Endothelial cell of umbilical vein (primary cell): ENCODE measurements around the gene SLC5A4. TPM values are rescaled to one million over a fixed set of nuclear protein-coding genes. Genes with fewer than 3 reads are reported as not detected.

Experiments used
- BruUV-seq: library from RNA; stranded (reverse); fragments of 400-500 nt; replicated peaks from 2 replicates; lab custom pipeline; 2021; lab: Mats Ljungman, UMichigan
- CTCF ChIA-PET: fragments of 300-600, 350-600 bp; sonication (Branson Sonifier 250); formaldehyde crosslinking; loops from one replicate; lab custom pipeline; 2021; ENCODE audit warnings: antibody characterized with exemption, inconsistent platforms; lab: Charles Lee
- POLR2A ChIA-PET: fragments of 300-600, 350-600 bp; sonication (Branson Sonifier 250); formaldehyde crosslinking; loops from one replicate; lab custom pipeline; 2021; ENCODE audit warnings: antibody characterized with exemption, inconsistent platforms; lab: Charles Lee
- DNase-seq: peaks from one replicate; pipeline ENCODE4 v3.0.0-alpha.2; 2011; ENCODE audit warnings: low read depth, low spot score
- FAIRE-seq: peaks from 2 replicates; lab custom pipeline; 2011; peaks lifted over from hg19 to GRCh38; lab: Jason Lieb, UNC
- H2AFZ ChIP-seq: 2 replicates; pipeline ENCODE4 v1.6.0; 2012; ENCODE audit warnings: low read depth, low read length, control low read depth, inconsistent platforms
- H3K27ac ChIP-seq: 2 replicates; pipeline ENCODE4 v1.5.1; 2011; ENCODE audit warnings: low read depth, mild to moderate bottlenecking, control low read depth, low read length, moderate library complexity; ENCODE audit not compliant: insufficient read depth
- H3K27me3 ChIP-seq, 2 experiments: 2 replicates each; pipeline versions ENCODE4 v1.6.0 to v1.6.1; 2011; ENCODE audit warnings: low read length in 2 of 2, mixed read lengths in 1 of 2; ENCODE audit not compliant: control insufficient read depth in 2 of 2, insufficient read depth in 2 of 2
- H3K36me3 ChIP-seq, 2 experiments: 2 replicates in 1 of 2; 3 replicates in 1 of 2; pipeline ENCODE4 v1.5.1; 2011; ENCODE audit warnings: low read length in 2 of 2, mild to moderate bottlenecking in 1 of 2, moderate library complexity in 1 of 2; ENCODE audit not compliant: control insufficient read depth in 2 of 2, insufficient read depth in 2 of 2; ENCODE audit errors: extremely low read depth in 1 of 2
- H3K4me1 ChIP-seq: 3 replicates; pipeline ENCODE4 v1.5.1; 2011; ENCODE audit warnings: mild to moderate bottlenecking, low read length; ENCODE audit not compliant: control insufficient read depth, insufficient read depth; ENCODE audit errors: extremely low read depth
- H3K4me2 ChIP-seq: 2 replicates; pipeline ENCODE4 v1.6.1; 2011; ENCODE audit warnings: low read length, control low read depth, mixed read lengths; ENCODE audit not compliant: insufficient read depth
- H3K4me3 ChIP-seq, 3 experiments: fragments of 200-600 bp in 1 of 3; sonication (generic), shearing (Covaris generic) in 1 of 3; replicated peaks in 1 of 3; 2 replicates each; pipeline ENCODE4 v1.5.1; 2011 to 2016; ENCODE audit warnings: control low read depth in 3 of 3, low read length in 3 of 3, mild to moderate bottlenecking in 2 of 3, inconsistent platforms in 1 of 3, low read depth in 1 of 3, moderate library complexity in 1 of 3; ENCODE audit not compliant: insufficient read depth in 1 of 3
- H3K79me2 ChIP-seq: 2 replicates; pipeline ENCODE4 v1.6.0; 2012; ENCODE audit warnings: low read length, inconsistent platforms; ENCODE audit not compliant: control insufficient read depth, insufficient read depth
- H3K9ac ChIP-seq: replicated peaks from 2 replicates; pipeline ENCODE3; 2011; ENCODE audit warnings: low read length, control low read depth; ENCODE audit not compliant: insufficient read depth; ENCODE audit errors: extremely low read depth
- H3K9me1 ChIP-seq: replicated peaks from 3 replicates; pipeline ENCODE4 v1.6.0; 2011; ENCODE audit warnings: mild to moderate bottlenecking, low read length; ENCODE audit not compliant: control insufficient read depth, insufficient read depth; ENCODE audit errors: extremely low read depth
- H3K9me3 ChIP-seq: replicated peaks from 2 replicates; pipeline ENCODE4 v1.5.1; 2012; ENCODE audit warnings: low read length, inconsistent platforms; ENCODE audit not compliant: control insufficient read depth, insufficient read depth
- H4K20me1 ChIP-seq: replicated peaks from 2 replicates; pipeline ENCODE3; 2011; ENCODE audit warnings: mild to moderate bottlenecking, low read length; ENCODE audit not compliant: control insufficient read depth, insufficient read depth; ENCODE audit errors: extremely low read depth
- CTCF ChIP-seq, 2 donors: IDR thresholded peaks; 1 replicate in 1 of 2; 2 replicates in 1 of 2; pipeline ENCODE4 v1.5.1; 2011; ENCODE audit warnings: low read length in 2 of 2, mild to moderate bottlenecking in 2 of 2, moderate library complexity in 2 of 2, control low read depth in 1 of 2, inconsistent platforms in 1 of 2, low read depth in 1 of 2; ENCODE audit not compliant: insufficient read depth in 1 of 2; ENCODE audit errors: extremely low read depth in 1 of 2
- EZH2 ChIP-seq: IDR thresholded peaks from 2 replicates; pipeline ENCODE4 v1.6.1; 2012; ENCODE audit warnings: borderline replicate concordance, low read depth, mild to moderate bottlenecking, moderate library complexity, low read length, inconsistent platforms; ENCODE audit not compliant: severe bottlenecking
- FOS ChIP-seq: IDR thresholded peaks from 2 replicates; pipeline ENCODE4 v1.6.1; 2011; ENCODE audit warnings: mild to moderate bottlenecking, low read length, moderate library complexity, borderline replicate concordance; ENCODE audit not compliant: insufficient read depth
- GATA2 ChIP-seq: IDR thresholded peaks from 2 replicates; pipeline ENCODE4 v1.7.0; 2011; ENCODE audit warnings: low read depth, mild to moderate bottlenecking, moderate library complexity, mixed read lengths, low read length; ENCODE audit not compliant: insufficient read length, insufficient read depth
- JUN ChIP-seq: IDR thresholded peaks from 2 replicates; pipeline ENCODE4 v1.6.1; 2011; ENCODE audit warnings: borderline replicate concordance, low read depth; ENCODE audit not compliant: insufficient read length, insufficient read depth
- MAX ChIP-seq: IDR thresholded peaks from 2 replicates; pipeline ENCODE4 v1.6.1; 2011; ENCODE audit not compliant: insufficient read depth, insufficient read length
- MYC ChIP-seq: IDR thresholded peaks from one replicate; pipeline ENCODE4 v1.6.1; 2011; ENCODE audit warnings: mild to moderate bottlenecking, low read depth, low read length
- POLR2A ChIP-seq: IDR thresholded peaks from 2 replicates; pipeline ENCODE4 v1.6.1; 2012; ENCODE audit warnings: low read depth, mild to moderate bottlenecking, control low read depth, low read length
- POLR2AphosphoS5 ChIP-seq: IDR thresholded peaks from 2 replicates; pipeline ENCODE4 v1.6.1; 2012; ENCODE audit warnings: low read depth, mild to moderate bottlenecking, control low read depth, low read length, moderate library complexity; ENCODE audit not compliant: insufficient read depth
- dilution Hi-C: fragments of 300-500 bp; cut with MboI; formaldehyde crosslinking; loops from one replicate; pipeline ENCODE4 v1.15.0; 2019; ENCODE audit warnings: low sequenced_read_pairs; ENCODE audit not compliant: extremely low pct_ligation_motif_present
- intact Hi-C: fragments of 100-400 bp; cut with micrococcal nuclease; formaldehyde crosslinking; loops from one replicate; pipeline ENCODE4 v1.10.0; 2022
- polyA plus RNA-seq, 4 experiments: library from polyadenylated mRNA; depleted of rRNA in 3 of 4; stranded (reverse) in 3 of 4; unstranded in 1 of 4; fragments of >200 nt; gene quantifications; 2 replicates each; pipeline versions ENCODE4 v1.2.1 to v1.2.3, GENCODE V29; 2011 to 2012; ENCODE audit warnings: missing spikeins in 1 of 4
- total RNA-seq: library from RNA; stranded (reverse); gene quantifications from 2 replicates; pipeline ENCODE4 v1.2.3, GENCODE V29; 2021

Gene SLC5A4
- total and polyA plus RNA-seq, 2 donors (not counting 3 experiments of a cell fraction or from before 2014, with no cell fraction given) = 1.5 to 2.8 TPM

DNA sequence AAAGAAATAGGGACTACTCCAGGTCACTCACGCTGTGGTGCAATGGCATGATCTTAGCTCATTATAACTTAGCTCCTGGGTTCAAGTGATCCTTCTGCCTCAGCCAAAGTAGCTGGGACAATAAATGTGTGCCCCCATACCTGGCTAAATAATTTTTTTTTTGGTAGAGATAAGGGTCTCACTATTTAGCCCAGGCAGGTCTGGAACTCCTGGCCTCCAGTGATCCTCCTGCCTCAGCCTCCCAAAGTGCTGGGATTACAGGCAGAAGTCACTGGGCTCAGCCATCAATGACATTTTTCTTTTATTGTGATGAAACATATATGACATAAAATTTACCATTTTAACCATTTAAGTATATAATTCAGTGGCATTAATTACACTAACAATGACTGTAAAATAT, 10.6 kb downstream of the SLC5A4 start:
- ChIA-PET POLR2A (no interaction called here), CTCF (interaction anchor here (1.0 kb wide), 1 partner anchor 21 kb away, joined by 3 read pairs; no protein-coding TSS in a partner anchor)
- H3K9me1 ChIP-seq = no peaks in the 10 kb centered on the region
- DNase-seq = no peak
- dilution Hi-C loops (no loop called here), intact Hi-C loops (no loop called here)
- TF ChIP-seq EZH2 (no peak), POLR2AphosphoS5 (no peak), JUN (no peak), POLR2A (no peak), FOS (no peak), GATA2 (no peak), CTCF (IDR thresholded peaks at IDR 0.05; ENCODE audit: extremely low read depth in 1 of 2, insufficient read depth in 1 of 2, low read depth in 1 of 2, low read length in 2 of 2) (no peak), MYC (no peak), MAX (no peak)
- no peaks in the 10 kb centered on the region for H4K20me1 ChIP-seq
- H3K27ac ChIP-seq = no peak overlapping the region
- BruUV-seq = no TSS peak
- H3K79me2 ChIP-seq = no peaks in the 10 kb centered on the region
- H3K9me3 ChIP-seq = no peaks in the 10 kb centered on the region
- no peak overlapping the region for H3K9ac ChIP-seq
- no peak overlapping the region for H3K4me2 ChIP-seq
- H3K4me3 ChIP-seq = no peak overlapping the region
- peaks cover 5% of the 10 kb centered on the region for H3K4me1 ChIP-seq
- H2AFZ ChIP-seq = no peak overlapping the region
- H3K27me3 ChIP-seq = no peaks in the 10 kb centered on the region
- no peak for FAIRE-seq
- H3K36me3 ChIP-seq = no peaks in the 10 kb centered on the region
